SK-N-SH (cell line): ENCODE results near the gene ERC2. TPM values are rescaled to one million over a fixed set of nuclear protein-coding genes. Genes with fewer than 3 reads are reported as not detected.

Experiments used
- CTCF ChIA-PET: fragments of 300-600, 350-600 bp; formaldehyde crosslinking; extraction: SDS; loops from one replicate; lab custom pipeline; 2021; lab: Yijun Ruan, JAX
- POLR2A ChIA-PET: fragments of 350-600 bp; sonication (Branson Sonifier 250); formaldehyde crosslinking; extraction: SDS; loops from one replicate; lab custom pipeline; 2020; ENCODE audit warnings: antibody characterized with exemption, inconsistent platforms; lab: Yijun Ruan, JAX
- DNase-seq: peaks from one replicate; pipeline ENCODE4 v3.0.0; 2012
- H2AFZ ChIP-seq: fragments of 200-600 bp; sonication (generic); 2 replicates; pipeline ENCODE4 v1.8.1; 2016; ENCODE audit warnings: antibody characterized with exemption, mild to moderate bottlenecking, low read depth
- H3F3A ChIP-seq: fragments of 200-600 bp; sonication (generic); replicated peaks from 2 replicates; pipeline ENCODE3; 2016; ENCODE audit warnings: antibody characterized with exemption, mild to moderate bottlenecking; ENCODE audit not compliant: insufficient read depth
- H3K27ac ChIP-seq, 2 experiments: fragments of 200-500 bp in 1 of 2; fragments of 200-600 bp in 1 of 2; sonication (Bioruptor generic) in 1 of 2; sonication (generic), shearing (Covaris generic) in 1 of 2; 2 replicates each; pipeline versions ENCODE4 v1.5.1 to v1.6.1; 2014 to 2016; ENCODE audit warnings: low read depth in 2 of 2, inconsistent platforms in 1 of 2, low read length in 1 of 2, mild to moderate bottlenecking in 1 of 2, mixed read lengths in 1 of 2
- H3K27me3 ChIP-seq: fragments of 200-600 bp; sonication (generic), shearing (Covaris generic); 2 replicates; pipeline ENCODE4 v1.6.1; 2016; ENCODE audit warnings: mixed run types; ENCODE audit not compliant: insufficient read depth
- H3K36me3 ChIP-seq, 2 experiments: fragments of 200-500 bp in 1 of 2; fragments of 200-600 bp in 1 of 2; sonication (Bioruptor generic) in 1 of 2; sonication (generic) in 1 of 2; replicated peaks in 1 of 2; 2 replicates each; pipeline versions ENCODE3 to v1.5.1; 2014 to 2016; ENCODE audit warnings: low read length in 1 of 2, mild to moderate bottlenecking in 1 of 2; ENCODE audit not compliant: insufficient read depth in 2 of 2, control insufficient read depth in 1 of 2
- H3K4me1 ChIP-seq, 2 experiments: fragments of 200-500 bp in 1 of 2; fragments of 200-600 bp in 1 of 2; sonication (Bioruptor generic) in 1 of 2; sonication (generic), shearing (Covaris generic) in 1 of 2; 2 replicates each; pipeline versions ENCODE4 v1.5.1 to v1.6.1; 2014 to 2016; ENCODE audit warnings: low read depth in 1 of 2, low read length in 1 of 2, mixed run types in 1 of 2; ENCODE audit not compliant: insufficient read depth in 2 of 2, control insufficient read depth in 1 of 2
- H3K4me2 ChIP-seq: fragments of 200-600 bp; sonication (generic), shearing (Covaris generic); 2 replicates; pipeline ENCODE4 v1.6.1; 2017; ENCODE audit warnings: mixed run types
- H3K4me3 ChIP-seq, 2 experiments: fragments of 200-500 bp in 1 of 2; fragments of 200-600 bp in 1 of 2; sonication (Bioruptor generic) in 1 of 2; sonication (generic), shearing (Covaris generic) in 1 of 2; 2 replicates each; pipeline versions ENCODE4 v1.5.1 to v1.8.1; 2014 to 2016; ENCODE audit warnings: low read depth in 2 of 2, inconsistent platforms in 1 of 2, low read length in 1 of 2, mild to moderate bottlenecking in 1 of 2, mixed read lengths in 1 of 2, moderate library complexity in 1 of 2
- H3K79me2 ChIP-seq: fragments of 200-600 bp; sonication (generic); 2 replicates; pipeline ENCODE4 v1.8.1; 2017; ENCODE audit warnings: mild to moderate bottlenecking; ENCODE audit not compliant: insufficient read depth
- H3K9ac ChIP-seq: fragments of 200-600 bp; sonication (generic); 2 replicates; pipeline ENCODE4 v1.6.1; 2017; ENCODE audit warnings: mixed run types
- H3K9me2 ChIP-seq: fragments of 200-600 bp; sonication (generic); 2 replicates; pipeline ENCODE4 v1.6.1; 2017; ENCODE audit warnings: mixed run types
- H3K9me3 ChIP-seq: fragments of 200-600 bp; sonication (generic); 2 replicates; pipeline ENCODE4 v1.6.1; 2017; ENCODE audit warnings: mixed run types, mild to moderate bottlenecking, moderate library complexity
- H4K20me1 ChIP-seq: fragments of 200-600 bp; sonication (generic); 2 replicates; pipeline ENCODE4 v1.6.1; 2017; ENCODE audit warnings: mild to moderate bottlenecking, mixed run types; ENCODE audit not compliant: insufficient read depth
- CTCF ChIP-seq: fragments of 200-600 bp; sonication (generic); IDR thresholded peaks from 2 replicates; pipeline ENCODE4 v1.6.1; 2017; ENCODE audit warnings: antibody characterized with exemption, mild to moderate bottlenecking, moderate library complexity
- ELF1 ChIP-seq: IDR thresholded peaks from 2 replicates; pipeline ENCODE4 v1.4.0; 2012
- EP300 ChIP-seq, 2 experiments: IDR thresholded peaks; 2 replicates each; pipeline versions ENCODE4 v1.4.0 to v1.6.1; 2012; ENCODE audit warnings: borderline replicate concordance in 1 of 2, low read depth in 1 of 2, low read length in 1 of 2
- EZH2phosphoT487 ChIP-seq: fragments of 200-600 bp; sonication (generic); IDR thresholded peaks from 2 replicates; pipeline ENCODE4 v1.6.1; 2017; ENCODE audit warnings: low read depth, mixed run types, mild to moderate bottlenecking, antibody characterized with exemption, moderate library complexity, borderline replicate concordance
- FOSL2 ChIP-seq: IDR thresholded peaks from 2 replicates; pipeline ENCODE4 v1.4.0; 2012; ENCODE audit warnings: low read depth, mild to moderate bottlenecking, moderate library complexity, borderline replicate concordance
- FOXJ3 ChIP-seq: sonication (generic); formaldehyde crosslinking; IDR thresholded peaks from 2 replicates; pipeline ENCODE4 v1.5.1; 2020; ENCODE audit warnings: mild to moderate bottlenecking, missing genetic modification reagents
- FOXM1 ChIP-seq: IDR thresholded peaks from 2 replicates; pipeline ENCODE4 v1.4.0; 2012; ENCODE audit warnings: low read depth, mild to moderate bottlenecking
- JUND ChIP-seq: IDR thresholded peaks from 2 replicates; pipeline ENCODE4 v1.4.0; 2012
- MAX ChIP-seq: IDR thresholded peaks from 2 replicates; pipeline ENCODE4 v1.4.0; 2012; ENCODE audit warnings: low read depth
- MXI1 ChIP-seq: IDR thresholded peaks from 2 replicates; pipeline ENCODE4 v1.6.1; 2012; ENCODE audit warnings: mild to moderate bottlenecking, low read depth, low read length, improper control_type of control experiment
- NFIC ChIP-seq: IDR thresholded peaks from 2 replicates; pipeline ENCODE4 v1.4.0; 2012; ENCODE audit warnings: borderline replicate concordance
- PBX3 ChIP-seq: IDR thresholded peaks from 2 replicates; pipeline ENCODE4; 2012
- SMC3 ChIP-seq: IDR thresholded peaks from 2 replicates; pipeline ENCODE4 v1.6.1; 2012; ENCODE audit warnings: low read depth, low read length, improper control_type of control experiment
- USF1 ChIP-seq: IDR thresholded peaks from 2 replicates; pipeline ENCODE4 v1.4.0; 2012; ENCODE audit warnings: low read depth, borderline replicate concordance
- YY1 ChIP-seq: IDR thresholded peaks from 2 replicates; pipeline ENCODE4 v1.4.0; 2012; ENCODE audit warnings: low read depth, mild to moderate bottlenecking
- WGBS: methylation state at CpG from one replicate; pipeline ENCODE4 v1.1.6; 2017; ENCODE audit warnings: low lambda C conversion rate; 5-methylcytosine and 5-hydroxymethylcytosine counted together
- polyA plus RNA-seq, 3 experiments: library from polyadenylated mRNA; depleted of rRNA; stranded (reverse); fragments of >200 nt; gene quantifications; 2 replicates each; pipeline ENCODE4 v1.2.3, GENCODE V29; 2012

The ERC2 gene
- polyA plus RNA-seq, 1 of the 3 experiments (the other 2 are of a cell fraction): 1.6 TPM

GRCh38 chr3:56471771-56472170, 3.5 kb upstream of the ERC2 start:
- Histone ChIP-seq H3K4me1 (no peaks in the 10 kb centered on the region; a peak in 1 of 4 replicates), H3K4me2 (no peak overlapping the region)

More at GRCh38 chr3:56471771-56472170, 3.5 kb upstream of the ERC2 start:
- H3K27me3 ChIP-seq: no peaks in the 10 kb centered on the region
- no peak overlapping the region for H2AFZ ChIP-seq
- WGBS: 66% methylated on average over 3 of the region's 3 CpGs
- H3K36me3 ChIP-seq: no peaks in the 10 kb centered on the region
- DNase-seq: no peak
- no peaks in the 10 kb centered on the region for H4K20me1 ChIP-seq
- H3K27ac ChIP-seq: no peak overlapping the region
- TF ChIP-seq PBX3 (no peak), SMC3 (no peak), CTCF (no peak), JUND (no peak), YY1 (no peak), FOXM1 (no peak), FOSL2 (no peak), EZH2phosphoT487 (no peak), USF1 (no peak), FOXJ3 (no peak), MXI1 (no peak), EP300 (IDR thresholded peaks at IDR 0.05; ENCODE audit: borderline replicate concordance in 1 of 2, low read depth in 1 of 2, low read length in 1 of 2) (no peak), ELF1 (no peak), MAX (no peak), NFIC (no peak)
- H3K9me3 ChIP-seq: no peaks in the 10 kb centered on the region
- peaks cover 7% of the 10 kb centered on the region for H3F3A ChIP-seq
- no peaks in the 10 kb centered on the region for H3K9me2 ChIP-seq
- no peak overlapping the region for H3K9ac ChIP-seq
- ChIA-PET CTCF (interaction anchor here (1.1 to 3.0 kb wide), 5 partner anchors 11 to 132 kb away, joined by 3 to 15 read pairs (median 4); no protein-coding TSS in a partner anchor), POLR2A (no interaction called here)
- H3K79me2 ChIP-seq: no peaks in the 10 kb centered on the region
- no peak overlapping the region for H3K4me3 ChIP-seq
